RCC 7860 (cell line): ENCODE measurements around the gene THRAP3.
"Not testable (repeated sequence)": the region's sequence is repeated elsewhere in the genome, so short reads cannot be mapped to it uniquely, and the experiment has no call there.

ENCODE experiments used
- DNase-seq: peaks from one replicate; pipeline ENCODE4 v3.0.0-alpha.2; 2015; ENCODE audit warnings: low spot score
- FAIRE-seq: peaks from 2 replicates; lab custom pipeline; 2012; peaks lifted over from hg19 to GRCh38; lab: Jason Lieb, UNC

Gene THRAP3, protein sequence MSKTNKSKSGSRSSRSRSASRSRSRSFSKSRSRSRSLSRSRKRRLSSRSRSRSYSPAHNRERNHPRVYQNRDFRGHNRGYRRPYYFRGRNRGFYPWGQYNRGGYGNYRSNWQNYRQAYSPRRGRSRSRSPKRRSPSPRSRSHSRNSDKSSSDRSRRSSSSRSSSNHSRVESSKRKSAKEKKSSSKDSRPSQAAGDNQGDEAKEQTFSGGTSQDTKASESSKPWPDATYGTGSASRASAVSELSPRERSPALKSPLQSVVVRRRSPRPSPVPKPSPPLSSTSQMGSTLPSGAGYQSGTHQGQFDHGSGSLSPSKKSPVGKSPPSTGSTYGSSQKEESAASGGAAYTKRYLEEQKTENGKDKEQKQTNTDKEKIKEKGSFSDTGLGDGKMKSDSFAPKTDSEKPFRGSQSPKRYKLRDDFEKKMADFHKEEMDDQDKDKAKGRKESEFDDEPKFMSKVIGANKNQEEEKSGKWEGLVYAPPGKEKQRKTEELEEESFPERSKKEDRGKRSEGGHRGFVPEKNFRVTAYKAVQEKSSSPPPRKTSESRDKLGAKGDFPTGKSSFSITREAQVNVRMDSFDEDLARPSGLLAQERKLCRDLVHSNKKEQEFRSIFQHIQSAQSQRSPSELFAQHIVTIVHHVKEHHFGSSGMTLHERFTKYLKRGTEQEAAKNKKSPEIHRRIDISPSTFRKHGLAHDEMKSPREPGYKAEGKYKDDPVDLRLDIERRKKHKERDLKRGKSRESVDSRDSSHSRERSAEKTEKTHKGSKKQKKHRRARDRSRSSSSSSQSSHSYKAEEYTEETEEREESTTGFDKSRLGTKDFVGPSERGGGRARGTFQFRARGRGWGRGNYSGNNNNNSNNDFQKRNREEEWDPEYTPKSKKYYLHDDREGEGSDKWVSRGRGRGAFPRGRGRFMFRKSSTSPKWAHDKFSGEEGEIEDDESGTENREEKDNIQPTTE

DNA sequence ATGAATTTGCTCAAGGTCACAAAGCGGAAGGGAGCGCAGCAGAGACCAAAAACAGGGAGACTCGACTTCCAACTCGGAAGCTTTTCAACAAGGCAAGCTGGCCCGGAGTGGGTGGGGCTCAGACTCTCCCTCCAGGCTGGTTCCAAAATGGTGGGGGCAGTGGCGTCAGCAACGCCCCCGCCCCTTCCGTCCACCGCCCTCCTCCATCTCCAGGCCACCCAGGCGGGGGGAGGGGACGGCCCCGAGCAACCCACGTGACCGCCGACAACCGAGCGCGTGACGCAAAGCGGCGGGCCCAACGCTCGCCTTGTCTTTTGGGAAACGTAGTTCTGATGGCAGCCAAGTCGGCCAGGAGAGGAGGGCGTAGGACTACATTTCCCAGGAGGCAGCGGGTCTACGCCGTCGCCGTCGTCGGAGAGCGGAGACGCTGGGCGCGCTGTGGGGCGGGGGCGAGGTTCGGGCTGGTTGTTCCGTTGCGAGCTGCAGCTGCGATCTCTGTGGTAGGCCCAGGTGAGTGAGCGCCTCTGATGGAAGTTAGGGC, at the start of gene THRAP3:
Gene THRAP3, plus strand, starts transcription at position 448 of the 541 bp plus-strand sequence. CDS start 58,121 bp downstream, outside the sequence.
- FAIRE-seq (peak; percentile 87), DNase-seq (peak; percentile 98)

DNA sequence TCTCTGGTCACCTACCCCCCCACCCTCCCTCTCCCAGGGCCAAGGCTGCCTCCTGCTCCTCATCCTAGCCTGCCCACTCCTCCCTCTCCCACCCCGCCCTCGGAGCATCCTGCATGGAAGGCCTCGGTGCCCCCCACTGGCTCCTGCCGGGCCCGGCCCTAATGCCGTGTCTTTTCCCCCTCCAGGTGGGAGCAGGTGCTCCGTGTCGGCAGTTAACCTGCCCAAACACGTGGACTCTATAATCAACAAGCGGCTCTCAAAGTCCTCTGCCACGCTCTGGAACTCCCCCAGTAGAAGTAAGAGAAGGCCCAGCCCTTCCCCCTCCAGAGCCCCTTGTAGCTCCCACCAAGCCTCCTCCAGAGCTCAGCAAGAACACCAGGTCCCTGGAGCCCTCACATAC, 49.5 kb upstream of the THRAP3 start:
- no peak for DNase-seq

DNA sequence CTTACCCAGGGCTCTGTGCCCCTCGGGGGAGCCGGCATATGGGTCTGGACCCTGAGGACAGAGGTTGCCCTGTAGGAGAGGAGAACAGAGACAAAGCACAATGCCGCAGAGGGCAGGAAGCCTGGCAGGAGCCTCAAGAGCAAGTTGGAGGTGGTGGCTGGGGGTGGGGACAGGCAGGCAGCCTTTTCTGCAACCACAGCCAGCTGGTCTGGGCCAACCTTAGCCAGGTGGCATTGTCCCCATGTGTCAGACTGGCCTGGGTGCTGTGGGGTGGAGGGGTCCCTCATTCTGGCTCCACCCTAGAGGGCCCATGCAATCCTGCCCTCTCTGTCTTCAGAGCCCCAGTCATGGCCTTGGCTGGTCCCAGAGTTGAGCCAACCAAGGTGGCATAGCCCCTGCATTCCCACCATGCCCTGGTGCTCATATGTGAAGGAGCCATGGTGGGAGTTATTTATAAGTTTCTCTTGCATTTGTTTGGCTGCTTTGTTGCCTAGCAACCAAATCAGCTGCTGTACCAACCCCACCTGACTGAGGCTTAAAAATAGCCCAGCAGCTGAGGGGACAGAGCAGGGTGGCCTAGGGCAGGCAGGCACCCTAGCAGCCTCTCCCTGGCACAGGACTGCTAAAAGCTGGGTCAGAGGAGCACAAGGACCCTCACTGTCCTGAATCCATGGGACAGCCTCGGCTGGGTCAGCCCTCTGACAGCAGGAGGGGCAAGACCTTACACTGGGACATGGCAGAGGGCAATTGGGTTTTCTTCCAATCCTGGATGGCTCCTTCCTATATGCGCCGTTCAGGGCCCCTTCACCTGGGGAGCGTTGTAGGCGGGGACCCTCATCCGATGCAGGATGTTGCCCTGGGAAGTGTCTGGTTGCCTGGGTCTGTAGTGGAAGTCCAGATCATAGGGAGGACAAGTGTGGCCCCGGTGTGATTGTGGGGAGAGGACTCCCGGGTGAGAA, 48.8 kb upstream of the THRAP3 start:
- DNase-seq (no peak), FAIRE-seq (no peak)

More for the DNA sequence above, 49.5 kb upstream of the THRAP3 start:
- FAIRE-seq = no peak

DNA sequence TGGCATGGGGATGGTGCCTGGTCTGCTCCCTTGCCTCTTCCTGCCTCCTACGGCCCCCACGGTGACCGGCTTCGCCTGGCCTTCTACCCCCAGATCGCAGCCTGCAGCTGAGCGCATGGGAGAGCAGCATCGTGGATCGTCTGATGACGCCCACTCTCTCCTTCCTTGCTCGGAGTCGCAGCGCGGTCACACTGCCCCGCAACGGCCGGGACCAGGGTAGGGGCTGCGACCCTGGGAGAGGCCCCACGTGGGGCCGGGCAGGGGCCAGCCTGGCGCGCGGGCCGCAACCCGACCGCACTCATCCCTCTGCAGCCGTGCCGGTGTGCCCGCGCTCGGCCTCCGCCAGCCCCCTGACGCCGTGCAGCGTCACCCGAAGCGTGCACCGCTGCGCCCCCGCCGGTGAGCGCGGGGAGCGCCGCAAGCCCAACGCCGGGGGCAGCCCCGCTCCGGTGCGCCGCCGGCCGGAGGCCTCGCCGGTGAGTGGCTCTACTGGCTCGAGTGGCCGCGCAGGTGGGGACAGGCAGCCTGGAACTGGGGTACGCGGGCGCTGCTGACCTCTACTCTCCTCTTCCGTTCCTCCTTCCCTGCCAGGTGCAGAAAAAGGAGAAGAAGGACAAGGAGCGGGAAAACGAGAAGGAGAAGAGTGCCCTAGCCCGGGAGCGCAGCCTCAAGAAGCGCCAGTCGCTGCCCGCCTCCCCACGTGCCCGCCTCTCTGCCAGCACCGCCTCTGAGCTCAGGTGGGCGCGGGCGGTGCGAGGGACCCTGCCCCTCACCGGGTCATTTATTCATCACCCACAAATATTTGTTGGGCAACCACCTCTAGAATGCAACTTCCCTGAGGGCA, 47.9 kb upstream of the THRAP3 start:
- FAIRE-seq (no peak), DNase-seq (no peak)

DNA sequence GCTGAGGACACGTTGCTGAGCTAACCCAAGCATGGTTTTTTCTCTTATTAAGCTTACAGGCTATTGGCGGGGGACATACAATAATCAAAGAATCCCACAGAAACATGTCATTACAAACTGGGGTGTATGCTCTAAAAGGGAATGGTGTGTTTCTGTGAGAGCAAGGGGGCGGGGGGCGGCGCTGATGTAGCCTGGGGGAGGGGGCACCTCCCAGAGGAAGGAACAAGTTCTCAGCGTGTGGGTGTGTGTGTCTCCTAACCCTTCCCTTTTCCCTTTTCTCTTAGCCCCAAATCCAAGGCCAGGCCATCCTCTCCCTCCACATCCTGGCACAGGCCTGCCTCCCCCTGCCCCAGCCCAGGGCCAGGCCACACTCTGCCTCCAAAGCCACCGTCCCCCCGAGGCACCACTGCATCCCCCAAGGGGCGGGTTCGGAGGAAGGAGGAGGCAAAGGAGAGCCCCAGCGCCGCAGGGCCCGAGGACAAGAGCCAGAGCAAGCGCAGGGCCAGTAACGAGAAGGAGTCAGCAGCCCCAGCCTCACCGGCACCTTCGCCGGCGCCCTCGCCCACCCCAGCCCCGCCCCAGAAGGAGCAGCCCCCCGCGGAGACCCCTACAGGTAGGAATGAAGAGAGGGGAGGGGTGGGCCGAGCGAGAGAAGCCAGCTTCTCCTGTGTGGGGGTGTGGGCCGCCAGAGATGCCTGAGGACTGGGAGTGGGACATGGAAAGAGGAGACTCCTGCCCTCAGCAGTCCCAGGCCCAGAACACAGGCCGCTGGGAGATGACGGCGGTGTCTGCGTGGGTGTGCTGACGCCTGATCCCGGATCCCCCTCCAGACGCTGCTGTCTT, 46.4 kb upstream of the THRAP3 start:
- DNase-seq (no peak), FAIRE-seq (no peak)

DNA sequence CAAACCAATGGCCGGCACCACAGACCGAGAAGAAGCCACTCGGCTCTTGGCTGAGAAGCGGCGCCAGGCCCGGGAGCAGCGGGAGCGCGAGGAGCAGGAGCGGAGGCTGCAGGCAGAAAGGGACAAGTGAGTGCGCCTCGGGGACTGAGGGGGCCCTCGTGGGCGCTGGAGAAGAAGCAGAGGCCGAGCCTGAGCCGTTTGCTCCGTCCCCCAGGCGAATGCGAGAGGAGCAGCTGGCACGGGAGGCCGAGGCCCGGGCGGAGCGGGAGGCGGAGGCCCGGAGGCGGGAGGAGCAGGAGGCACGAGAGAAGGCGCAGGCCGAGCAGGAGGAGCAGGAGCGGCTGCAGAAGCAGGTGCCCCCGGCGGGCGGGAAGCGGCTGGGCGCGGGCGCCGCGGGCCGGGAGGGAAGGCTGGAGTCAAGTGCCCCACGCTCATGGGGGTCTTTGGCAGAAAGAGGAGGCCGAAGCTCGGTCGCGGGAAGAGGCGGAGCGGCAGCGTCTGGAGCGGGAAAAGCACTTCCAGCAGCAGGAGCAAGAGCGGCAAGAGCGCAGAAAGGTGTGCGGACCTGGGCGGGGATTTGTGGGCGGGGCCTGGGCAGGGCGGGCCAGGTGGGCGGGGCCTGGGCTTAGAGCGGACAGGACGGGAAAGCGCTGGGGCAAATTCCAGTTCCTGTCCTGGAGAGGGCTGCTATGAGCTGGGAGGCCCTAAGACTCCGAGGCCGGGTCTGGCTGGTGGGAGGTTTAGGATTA, 45.6 kb upstream of the THRAP3 start:
- FAIRE-seq (no peak), DNase-seq (no peak)

DNA sequence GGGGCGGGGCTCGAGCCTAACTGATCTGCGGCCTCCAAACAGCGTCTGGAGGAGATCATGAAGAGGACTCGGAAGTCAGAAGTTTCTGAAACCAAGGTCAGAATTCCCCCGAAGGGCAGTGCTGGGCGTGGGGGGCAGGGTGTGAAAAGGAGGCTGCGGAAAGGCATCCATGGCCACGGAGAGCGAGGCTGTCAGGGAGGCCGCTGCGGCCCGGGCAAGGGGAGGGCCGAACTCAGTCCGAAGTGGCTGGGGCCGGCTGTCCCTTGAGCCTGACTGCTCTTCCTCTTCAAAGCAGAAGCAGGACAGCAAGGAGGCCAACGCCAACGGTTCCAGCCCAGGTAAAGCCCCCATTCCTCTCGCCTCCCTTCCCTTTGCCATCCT, 45.0 kb upstream of the THRAP3 start:
- DNase-seq (no peak), FAIRE-seq (no peak)

DNA sequence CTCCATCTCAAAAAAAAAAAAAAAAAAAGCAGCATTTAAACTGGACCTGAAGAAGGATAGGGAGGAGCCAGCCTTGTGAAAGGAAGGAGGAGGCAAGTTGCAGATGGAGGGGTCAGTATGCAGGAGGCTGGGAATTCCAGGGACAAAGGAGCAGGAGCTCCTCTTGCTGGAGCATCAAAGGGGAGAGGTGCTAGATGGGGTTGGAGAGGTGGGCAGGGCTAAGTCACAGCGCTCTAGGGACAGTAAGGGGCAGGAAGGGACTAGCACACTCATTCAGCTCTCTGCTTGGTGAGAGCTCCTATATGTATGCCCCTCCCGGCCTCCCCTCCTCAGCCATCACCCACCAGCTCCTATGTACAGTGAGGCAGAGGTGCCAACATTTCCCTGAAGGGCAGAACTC, 41.5 kb upstream of the THRAP3 start:
- FAIRE-seq (no peak), DNase-seq (no peak)

DNA sequence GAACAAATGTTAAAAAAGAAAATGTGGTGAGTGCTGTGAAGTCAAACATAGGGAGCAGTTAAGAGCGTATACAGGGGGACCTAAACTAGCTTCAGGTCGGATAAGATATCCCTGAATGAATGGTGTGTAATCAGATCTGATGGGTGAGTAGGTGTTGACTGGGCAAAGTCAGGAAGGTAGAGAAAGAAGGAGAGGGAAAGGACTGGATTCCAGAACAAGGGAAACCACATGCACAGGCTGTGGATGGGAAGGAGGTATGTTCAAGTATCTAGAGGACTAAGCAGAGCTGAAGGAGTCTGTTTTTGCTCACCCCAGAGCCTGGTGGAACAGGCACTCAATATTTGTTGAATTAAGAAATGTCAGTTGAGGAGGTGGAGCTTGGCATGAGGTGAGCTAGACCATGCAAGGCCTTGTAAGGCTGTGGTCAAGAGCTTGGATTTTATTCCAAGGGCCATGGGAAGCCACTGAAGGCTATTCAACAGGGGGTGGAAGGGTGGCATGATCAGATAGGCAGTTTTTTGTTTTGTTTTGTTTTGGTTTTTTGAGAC, 40.9 kb upstream of the THRAP3 start:
- FAIRE-seq (no peak), DNase-seq (no peak)

DNA sequence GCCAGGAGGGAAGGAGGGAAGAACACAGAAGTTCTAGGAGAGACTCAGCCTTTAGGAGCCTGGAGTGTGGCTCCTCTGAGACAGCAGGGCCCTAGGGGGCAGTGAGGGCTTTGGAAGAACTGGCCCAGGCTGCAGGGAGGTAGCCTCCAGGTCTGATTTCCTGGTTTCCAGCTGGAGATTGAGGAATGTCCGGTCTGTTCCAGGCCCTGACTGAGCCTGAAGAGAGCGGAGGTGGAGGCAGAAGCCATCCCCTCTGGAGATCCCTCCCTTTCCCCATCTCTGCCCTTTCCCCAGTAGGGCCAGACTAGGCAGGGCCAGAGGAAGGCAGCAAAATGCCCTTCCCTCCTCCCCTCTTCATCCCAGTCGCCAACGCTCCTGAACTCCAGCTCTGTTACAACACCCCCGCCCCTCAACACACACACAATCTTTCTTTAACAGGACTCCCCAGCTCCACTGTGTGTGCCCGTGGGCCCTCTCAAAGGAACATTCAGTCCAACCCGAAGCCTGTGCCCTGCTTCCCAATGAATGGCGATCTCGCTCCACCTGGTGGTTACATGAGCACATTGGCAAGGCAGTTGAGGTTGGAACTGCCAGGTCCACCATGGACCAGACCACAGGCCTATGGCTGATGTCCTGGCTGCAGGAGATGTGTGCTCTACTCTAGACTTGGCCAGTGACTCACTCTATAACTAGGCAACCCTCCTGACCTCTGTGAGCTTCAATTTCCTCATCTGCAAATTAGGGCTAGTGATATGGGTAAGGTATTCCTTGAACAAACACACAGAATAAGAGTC, 36.2 kb upstream of the THRAP3 start:
- DNase-seq = peak; percentile 83
- FAIRE-seq = peak; percentile 75

DNA sequence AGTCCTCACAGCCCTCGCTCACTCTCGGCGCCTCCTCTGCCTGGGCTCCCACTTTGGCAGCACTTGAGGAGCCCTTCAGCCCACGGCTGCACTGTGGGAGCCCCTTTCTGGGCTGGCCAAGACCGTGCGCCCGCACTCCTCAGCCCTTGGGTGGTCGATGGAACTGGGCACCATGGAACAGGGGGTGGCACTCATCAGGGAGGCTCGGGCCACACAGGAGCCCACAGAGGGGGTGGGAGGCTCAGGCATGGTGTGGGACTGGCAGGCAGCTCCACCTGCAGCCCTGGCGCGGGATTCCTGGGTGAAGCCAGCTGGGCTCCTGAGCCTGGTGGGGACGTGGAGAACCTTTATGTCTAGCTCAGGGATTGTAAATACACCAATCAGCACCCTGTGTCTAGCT, 27.4 kb upstream of the THRAP3 start:
- not testable (repeated sequence) for FAIRE-seq, DNase-seq

DNA sequence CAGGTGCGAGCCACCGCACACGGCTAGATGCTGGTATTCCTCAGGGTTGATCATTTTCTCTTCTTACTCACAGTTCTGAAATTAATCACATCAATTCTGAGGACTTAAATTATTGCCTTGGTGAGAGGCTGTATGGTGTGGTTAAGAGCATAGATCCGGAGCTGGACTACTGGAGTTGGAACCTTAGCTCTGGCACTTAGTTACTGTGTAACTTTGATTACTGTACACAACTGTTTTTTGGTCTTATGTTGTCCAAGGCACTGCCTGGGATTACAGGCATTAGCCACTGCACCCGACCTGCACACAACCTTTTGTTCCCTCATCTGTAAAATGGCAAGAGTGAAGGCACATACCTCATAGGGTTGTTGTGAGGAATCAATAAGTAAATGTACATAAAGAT, 25.6 kb upstream of the THRAP3 start:
- no peak for DNase-seq
- no peak for FAIRE-seq

DNA sequence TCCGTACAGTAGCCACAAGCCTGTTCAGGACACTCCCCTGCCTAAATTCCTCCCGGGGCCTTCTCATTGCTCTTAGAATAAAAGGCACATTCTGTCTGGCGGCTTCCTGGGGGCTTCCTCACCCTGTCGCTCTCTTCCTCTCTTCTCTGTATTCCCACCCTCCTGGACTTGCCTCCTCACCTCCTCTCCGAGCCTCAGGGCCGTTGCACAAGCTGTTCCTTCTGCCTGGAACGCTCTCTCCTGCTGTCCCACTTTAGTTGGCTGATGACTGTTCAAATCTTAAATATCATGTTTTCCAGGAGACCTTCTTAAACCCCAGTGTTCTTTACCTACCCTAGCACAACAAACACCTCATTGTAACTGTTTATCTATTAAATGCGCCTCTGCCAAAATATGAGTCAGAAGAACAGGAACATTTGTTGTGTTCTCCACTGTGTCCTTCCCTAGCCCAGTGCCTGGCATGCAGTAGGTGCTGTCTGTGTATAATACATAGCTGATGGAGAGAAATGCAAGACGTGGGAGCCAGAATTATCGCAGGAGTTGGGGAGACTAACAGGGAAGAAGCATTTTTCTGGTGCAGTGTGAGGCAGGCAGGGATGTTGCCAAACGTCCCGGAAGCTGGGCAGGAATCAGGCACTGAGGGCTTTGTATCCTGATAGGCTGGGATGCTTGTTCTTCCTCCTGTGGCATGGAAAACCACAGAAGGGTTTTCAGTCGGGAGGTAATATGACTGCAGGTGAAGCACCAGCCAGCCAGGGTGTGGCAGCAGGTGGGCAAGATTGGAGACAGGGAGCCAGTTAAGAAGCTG, 24.1 kb upstream of the THRAP3 start:
- DNase-seq = no peak
- no peak for FAIRE-seq

DNA sequence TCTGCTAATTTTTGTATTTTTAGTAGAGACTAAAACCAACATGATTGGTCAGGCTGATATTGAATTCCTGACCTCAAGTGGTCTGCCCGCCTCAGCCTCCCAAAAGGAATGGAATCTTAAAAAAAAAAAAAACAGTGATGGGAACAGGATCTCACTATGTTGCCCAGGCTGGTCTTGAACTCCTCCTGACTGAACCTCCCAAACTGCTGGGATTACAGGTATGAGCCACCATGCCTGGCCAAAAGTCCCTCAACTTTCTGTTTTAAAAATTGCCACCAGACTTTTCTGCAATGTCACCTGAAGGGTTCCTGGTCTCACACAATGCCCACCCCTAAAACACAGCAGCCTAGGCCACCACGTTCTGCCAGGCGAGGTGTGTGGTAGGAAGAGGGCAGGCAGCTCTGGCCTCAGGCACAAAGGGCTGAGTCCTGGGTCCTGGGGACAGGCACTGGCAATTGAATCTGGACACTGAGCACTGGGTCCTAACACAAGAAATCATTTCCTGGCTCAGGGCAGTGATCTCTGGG, 21.2 kb upstream of the THRAP3 start:
- no peak for FAIRE-seq
- DNase-seq = no peak

DNA sequence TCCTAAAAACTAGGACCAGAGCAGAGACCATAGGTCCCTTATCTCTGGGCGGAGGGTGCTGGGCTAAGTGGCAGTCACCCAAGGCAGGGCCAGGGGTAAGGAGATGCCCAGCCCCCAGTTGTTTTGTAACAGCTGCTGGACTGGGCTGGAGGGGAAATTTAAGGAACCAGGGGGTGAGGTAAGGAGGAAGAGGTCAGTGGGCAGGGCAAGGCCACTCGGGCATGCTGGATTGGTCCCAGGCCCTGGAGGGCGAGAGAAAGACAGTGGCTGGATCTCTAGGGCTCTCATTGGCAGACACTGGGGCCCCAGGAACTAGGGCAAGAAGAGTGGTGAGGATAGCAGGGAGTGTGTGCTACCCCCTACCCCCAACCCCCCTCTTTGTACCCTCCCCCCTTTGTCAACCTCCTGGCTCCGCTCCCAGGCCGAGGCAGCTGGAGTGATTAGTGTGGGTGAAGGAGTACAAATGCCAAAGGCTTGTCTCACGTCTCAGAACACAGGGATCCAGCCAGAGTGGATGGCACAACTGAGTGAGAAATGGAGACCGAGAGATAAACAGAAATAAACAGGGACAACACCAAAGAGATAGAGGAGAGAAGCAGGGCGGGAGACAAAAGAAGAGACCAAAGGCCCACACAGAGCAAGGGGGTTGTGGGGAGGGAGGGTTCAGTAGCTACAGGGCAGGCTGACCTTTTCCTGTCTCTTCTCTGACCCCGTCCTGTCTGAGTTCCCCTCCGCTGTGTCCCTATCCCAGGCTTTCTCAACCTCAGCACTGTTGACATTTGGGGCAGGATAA, 20.5 kb upstream of the THRAP3 start:
- DNase-seq = peak; percentile 8
- no peak for FAIRE-seq
